Liver (tissue), 9 donors: Measurements from ENCODE around the gene YEATS2. TPM values are rescaled to one million over a fixed set of nuclear protein-coding genes. Genes with fewer than 3 reads are reported as not detected.

Experiments used
- DNase-seq: peaks from one replicate; pipeline ENCODE4 v3.0.0-alpha.2; 2017; ENCODE audit warnings: low spot score
- H3K27ac ChIP-seq, 2 donors: one replicate each; pipeline ENCODE4 v1.7.0; 2013; ENCODE audit warnings: inconsistent platforms in 2 of 2, low read length in 2 of 2, control low read depth in 1 of 2, low read depth in 1 of 2, mild to moderate bottlenecking in 1 of 2
- H3K27me3 ChIP-seq, 4 donors: one replicate each; pipeline versions ENCODE4 v1.6.1 to v1.7.0; 2013; ENCODE audit warnings: low read length in 3 of 4, inconsistent platforms in 1 of 4, mild to moderate bottlenecking in 1 of 4, moderate library complexity in 1 of 4; ENCODE audit not compliant: control insufficient read depth in 4 of 4, insufficient read depth in 4 of 4
- H3K36me3 ChIP-seq, 4 donors: one replicate each; pipeline versions ENCODE4 v1.6.1 to v1.7.0; 2013; ENCODE audit warnings: low read length in 3 of 4, mild to moderate bottlenecking in 3 of 4, low read depth in 1 of 4, moderate library complexity in 1 of 4; ENCODE audit not compliant: control insufficient read depth in 4 of 4, insufficient read depth in 3 of 4
- H3K4me1 ChIP-seq, 4 donors: one replicate each; pipeline versions ENCODE4 v1.6.1 to v1.7.0; 2013; ENCODE audit warnings: low read length in 3 of 4, mild to moderate bottlenecking in 3 of 4, moderate library complexity in 1 of 4; ENCODE audit not compliant: control insufficient read depth in 4 of 4, insufficient read depth in 4 of 4
- H3K4me3 ChIP-seq, 3 donors: one replicate each; pipeline versions ENCODE4 v1.6.1 to v1.7.0; 2013; ENCODE audit warnings: low read length in 3 of 3, control low read depth in 1 of 3, low read depth in 1 of 3, mild to moderate bottlenecking in 1 of 3
- H3K9ac ChIP-seq, 2 donors: one replicate each; pipeline ENCODE4 v1.7.0; 2013; ENCODE audit warnings: low read length in 2 of 2, mild to moderate bottlenecking in 2 of 2, moderate library complexity in 2 of 2, control low read depth in 1 of 2, low read depth in 1 of 2
- H3K9me3 ChIP-seq, 4 donors: one replicate each; pipeline versions ENCODE4 v1.6.1 to v1.7.0; 2013; ENCODE audit warnings: low read length in 3 of 4; ENCODE audit not compliant: control insufficient read depth in 4 of 4
- ATF3 ChIP-seq: IDR thresholded peaks from 2 replicates; pipeline ENCODE4 v1.6.1; 2016; ENCODE audit warnings: antibody characterized with exemption
- CTCF ChIP-seq: fragments of 150-350 bp; IDR thresholded peaks from 2 replicates; pipeline ENCODE4 v1.5.1; 2017; ENCODE audit warnings: improper control_type of control experiment, low read depth, low read length; ENCODE audit not compliant: missing input control
- EGR1 ChIP-seq, 2 donors: IDR thresholded peaks; 2 replicates each; pipeline ENCODE4 v1.6.1; 2016 to 2018; ENCODE audit warnings: antibody characterized with exemption in 2 of 2, low read depth in 2 of 2
- FOXA1 ChIP-seq: IDR thresholded peaks from 2 replicates; pipeline ENCODE4 v1.6.1; 2016; ENCODE audit warnings: antibody characterized with exemption
- FOXA2 ChIP-seq: IDR thresholded peaks from 2 replicates; pipeline ENCODE4 v1.6.1; 2016; ENCODE audit warnings: antibody characterized with exemption
- GABPA ChIP-seq, 2 donors: IDR thresholded peaks in 1 of 2; conservative IDR thresholded peaks in 1 of 2; 2 replicates each; pipeline ENCODE4 v1.6.1; 2016; ENCODE audit warnings: antibody characterized with exemption in 2 of 2, mild to moderate bottlenecking in 1 of 2, moderate library complexity in 1 of 2
- HNF4A ChIP-seq, 2 donors: conservative IDR thresholded peaks; 2 replicates each; pipeline ENCODE4 v1.6.1; 2016; ENCODE audit warnings: antibody characterized with exemption in 2 of 2, mild to moderate bottlenecking in 2 of 2
- HNF4G ChIP-seq: IDR thresholded peaks from 2 replicates; pipeline ENCODE4 v1.6.1; 2016; ENCODE audit warnings: antibody characterized with exemption
- JUND ChIP-seq, 2 donors: IDR thresholded peaks; 2 replicates each; pipeline ENCODE4 v1.6.1; 2016; ENCODE audit warnings: antibody characterized with exemption in 2 of 2
- MAX ChIP-seq: IDR thresholded peaks from 2 replicates; pipeline ENCODE4 v1.6.1; 2016; ENCODE audit warnings: antibody characterized with exemption
- NR2F2 ChIP-seq: IDR thresholded peaks from 2 replicates; pipeline ENCODE4 v1.6.1; 2016; ENCODE audit warnings: antibody characterized with exemption
- RAD21 ChIP-seq, 2 donors: IDR thresholded peaks; 2 replicates each; pipeline ENCODE4 v1.6.1; 2016; ENCODE audit warnings: antibody characterized with exemption in 2 of 2, mild to moderate bottlenecking in 2 of 2
- RXRA ChIP-seq, 2 donors: IDR thresholded peaks; 2 replicates each; pipeline ENCODE4 v1.6.1; 2017 to 2018; ENCODE audit warnings: antibody characterized with exemption in 2 of 2, mild to moderate bottlenecking in 1 of 2
- SP1 ChIP-seq: IDR thresholded peaks from 2 replicates; pipeline ENCODE4 v1.6.1; 2018; ENCODE audit warnings: antibody characterized with exemption, mild to moderate bottlenecking
- TAF1 ChIP-seq: conservative IDR thresholded peaks from 2 replicates; pipeline ENCODE4 v1.6.1; 2016; ENCODE audit warnings: antibody characterized with exemption, mild to moderate bottlenecking
- YY1 ChIP-seq: IDR thresholded peaks from 2 replicates; pipeline ENCODE4 v1.6.1; 2016; ENCODE audit warnings: antibody characterized with exemption, mild to moderate bottlenecking
- ZBTB33 ChIP-seq: IDR thresholded peaks from 2 replicates; pipeline ENCODE4 v1.6.1; 2016; ENCODE audit warnings: antibody characterized with exemption
- WGBS: extraction: QIAGEN DNeasy Blood & Tissue Kit; methylation state at CpG from one replicate; pipeline ENCODE4 v1.1.7; 2013; 5-methylcytosine and 5-hydroxymethylcytosine counted together
- polyA plus RNA-seq, 2 donors: library from polyadenylated mRNA; stranded (reverse) in 1 of 2; unstranded in 1 of 2; fragments of 200-250 nt in 1 of 2; fragments of >200 nt in 1 of 2; fragmentation: Nextera tagmentation in 1 of 2; extraction: Ambion mirVana in 1 of 2; gene quantifications; one replicate each; pipeline versions ENCODE4 v1.2.1 to v1.2.3, GENCODE V29; 2013 to 2015
- total RNA-seq, 2 donors: library from RNA; depleted of rRNA; stranded (reverse); fragments of >200 nt; gene quantifications; one replicate each; pipeline ENCODE4 v1.2.3, GENCODE V29; 2014
- donor health status: healthy.
- donor health status: healthy.
- donor health status: healthy.
- donor health status: healthy.
- donor health status: healthy.

The YEATS2 gene
- total and polyA plus RNA-seq, 4 donors = 1.5 to 9.4 (median 4.9) TPM

GRCh38 chr3:183762304-183762703 lies 64.7 kb downstream of the YEATS2 start (continued):
- no peak for TF ChIP-seq SP1
- TF ChIP-seq RAD21 (IDR thresholded peaks at IDR 0.05) = no peak
- TF ChIP-seq ATF3 = no peak

GRCh38 chr3:183764847-183765731 lies 67.5 kb downstream of the YEATS2 start:
- DNase-seq = no peak
- Histone ChIP-seq H3K4me1 (peaks cover 0 to under 1% (median 0%) of the 10 kb centered on the region in 4 donors), H3K27me3 (no peaks in the 10 kb centered on the region), H3K36me3 (peaks cover 2 to 6% (median 6%) of the 10 kb centered on the region in 4 donors), H3K4me3 (no peak overlapping the region), H3K27ac (no peak overlapping the region), H3K9me3 (no peaks in the 10 kb centered on the region), H3K9ac (no peak overlapping the region)
- 86% methylated on average over 7 of the region's 7 CpGs for WGBS
- TF ChIP-seq CTCF (no peak), ATF3 (no peak), JUND (IDR thresholded peaks at IDR 0.05) (no peak), HNF4A (conservative IDR thresholded peaks at IDR 0.05) (no peak), FOXA1 (no peak), RAD21 (IDR thresholded peaks at IDR 0.05) (no peak), RXRA (IDR thresholded peaks at IDR 0.05) (no peak), ZBTB33 (no peak), FOXA2 (no peak), MAX (no peak), SP1 (no peak), EGR1 (IDR thresholded peaks at IDR 0.05; ENCODE audit: low read depth in 2 of 2) (no peak), GABPA (IDR thresholded peaks at IDR 0.05 in 1 of 2, conservative IDR thresholded peaks at IDR 0.05 in 1 of 2) (no peak), HNF4G (no peak), TAF1 (no peak), YY1 (no peak), NR2F2 (no peak)
